Measurements from ENCODE around the gene FFAR3. TPM values are rescaled to one million over a fixed set of nuclear protein-coding genes. Genes with fewer than 3 reads are reported as not detected.

FFAR3 gene
- polyA plus RNA-seq, 1 donor (not counting 4 experiments of a cell fraction or from before 2014, with no cell fraction given), result not detected

GRCh38 chr19:35362261-35363000, 4.2 kb downstream of the FFAR3 start:
- Histone ChIP-seq H3K4me1 (ENCODE audit: control insufficient read depth, extremely low read depth, insufficient read depth, low read length) (no peaks in the 10 kb centered on the region), H3K27me3 (ENCODE audit: control insufficient read depth, extremely low read depth, insufficient read depth, low read length) (peaks cover 5% of the 10 kb centered on the region), H4K20me1 (ENCODE audit: control insufficient read depth, extremely low read depth, insufficient read depth, low read length) (no peaks in the 10 kb centered on the region), H2AFZ (ENCODE audit: control insufficient read depth, low read length) (no peak overlapping the region), H3K9me1 (ENCODE audit: control insufficient read depth, extremely low read depth, insufficient read depth, low read length) (no peaks in the 10 kb centered on the region), H3K9me3 (ENCODE audit: control insufficient read depth, low read depth, low read length) (no peaks in the 10 kb centered on the region), H3K79me2 (ENCODE audit: control insufficient read depth, insufficient read depth, low read length) (no peaks in the 10 kb centered on the region), H3K4me2 (ENCODE audit: control insufficient read depth, extremely low read depth, insufficient read depth, low read depth, low read length) (no peak overlapping the region), H3K27ac (ENCODE audit: control insufficient read depth, insufficient read depth, low read length) (no peak overlapping the region), H3K36me3 (ENCODE audit: control insufficient read depth in 2 of 2, extremely low read depth in 1 of 2, insufficient read depth in 2 of 2, low read length in 2 of 2) (no peaks in the 10 kb centered on the region), H3K9ac (ENCODE audit: control insufficient read depth, extremely low read depth, insufficient read depth, low read length) (no peak overlapping the region), H3K4me3 (ENCODE audit: control insufficient read depth in 2 of 3, extremely low read depth in 1 of 3, insufficient read depth in 2 of 3, low read depth in 1 of 3, low read length in 3 of 3) (no peak overlapping the region)
- TF ChIP-seq CTCF (optimal IDR thresholded peaks at IDR 0.05 in 1 of 3, IDR thresholded peaks at IDR 0.05 in 1 of 3, conservative IDR thresholded peaks at IDR 0.05 in 1 of 3; ENCODE audit: extremely low read depth in 1 of 3, insufficient read depth in 2 of 3, low read length in 3 of 3), result no peak
- dilution Hi-C loops (cut with MboI; ENCODE audit: extremely low pct_ligation_motif_present, low sequenced_read_pairs), result no loop called here
- FAIRE-seq, result no peak
- DNase-seq (ENCODE audit: low read depth, low spot score), result no peak

GRCh38 chr19:35363001-35363590, 4.8 kb downstream of the FFAR3 start:
- H3K9me3 ChIP-seq (ENCODE audit: control insufficient read depth, low read depth, low read length), result no peaks in the 10 kb centered on the region
- no peak overlapping the region for H3K4me2 ChIP-seq (ENCODE audit: control insufficient read depth, extremely low read depth, insufficient read depth, low read depth, low read length)
- FAIRE-seq (no peak), DNase-seq (ENCODE audit: low read depth, low spot score) (no peak)
- no peaks in the 10 kb centered on the region for H3K79me2 ChIP-seq (ENCODE audit: control insufficient read depth, insufficient read depth, low read length)
- H2AFZ ChIP-seq (ENCODE audit: control insufficient read depth, low read length), result no peak overlapping the region
- peaks cover 5% of the 10 kb centered on the region for H3K27me3 ChIP-seq (ENCODE audit: control insufficient read depth, extremely low read depth, insufficient read depth, low read length)
- H3K4me3 ChIP-seq (ENCODE audit: control insufficient read depth in 2 of 3, extremely low read depth in 1 of 3, insufficient read depth in 2 of 3, low read depth in 1 of 3, low read length in 3 of 3), result no peak overlapping the region
- H4K20me1 ChIP-seq (ENCODE audit: control insufficient read depth, extremely low read depth, insufficient read depth, low read length), result no peaks in the 10 kb centered on the region
- H3K9ac ChIP-seq (ENCODE audit: control insufficient read depth, extremely low read depth, insufficient read depth, low read length), result no peak overlapping the region
- dilution Hi-C loops (cut with MboI; ENCODE audit: extremely low pct_ligation_motif_present, low sequenced_read_pairs), result no loop called here
- no peaks in the 10 kb centered on the region for H3K9me1 ChIP-seq (ENCODE audit: control insufficient read depth, extremely low read depth, insufficient read depth, low read length)
- H3K4me1 ChIP-seq (ENCODE audit: control insufficient read depth, extremely low read depth, insufficient read depth, low read length), result no peaks in the 10 kb centered on the region
- no peak overlapping the region for H3K27ac ChIP-seq (ENCODE audit: control insufficient read depth, insufficient read depth, low read length)
- TF ChIP-seq EZH2 (IDR thresholded peaks at IDR 0.05; ENCODE audit: low read length), result no peak
- no peak for TF ChIP-seq CTCF (optimal IDR thresholded peaks at IDR 0.05 in 1 of 3, IDR thresholded peaks at IDR 0.05 in 1 of 3, conservative IDR thresholded peaks at IDR 0.05 in 1 of 3; ENCODE audit: extremely low read depth in 1 of 3, insufficient read depth in 2 of 3, low read length in 3 of 3)
- H3K36me3 ChIP-seq (ENCODE audit: control insufficient read depth in 2 of 2, extremely low read depth in 1 of 2, insufficient read depth in 2 of 2, low read length in 2 of 2), result no peaks in the 10 kb centered on the region
